HCT116 (cell line): ENCODE data around the gene LRCH3. TPM values are rescaled to one million over a fixed set of nuclear protein-coding genes. Genes with fewer than 3 reads are reported as not detected.

Source experiments
- ATAC-seq: fragments of 200-7000 bp; cut with Tn5 transposase; 2 replicates; pipeline ENCODE4 v1.9.1; 2020; ENCODE audit warnings: mild to moderate bottlenecking, moderate library complexity
- BruUV-seq: library from RNA; stranded (reverse); fragments of 400-500 nt; replicated peaks from 2 replicates; lab custom pipeline; 2021; lab: Mats Ljungman, UMichigan
- CTCF ChIA-PET: fragments of 300-600 bp; sonication (Branson Sonifier 250); formaldehyde crosslinking; loops from one replicate; lab custom pipeline; 2021; ENCODE audit warnings: antibody characterized with exemption; lab: Charles Lee
- POLR2A ChIA-PET: fragments of 300-600, 350-600 bp; sonication (Branson Sonifier 250); formaldehyde crosslinking; loops from one replicate; lab custom pipeline; 2021; ENCODE audit warnings: antibody characterized with exemption; lab: Charles Lee
- RAD21 ChIA-PET, 2 experiments: fragments of 300-600 bp; sonication (Branson Sonifier 250); formaldehyde crosslinking; loops; one replicate each; lab custom pipeline; 2023; ENCODE audit warnings: low total read pairs in 2 of 2; ENCODE audit not compliant: uncharacterized antibody in 2 of 2, unreplicated experiment in 2 of 2, low non-redundant PET in 1 of 2; lab: Charles Lee
- DNase-seq: peaks from one replicate; pipeline ENCODE4 v3.0.0-alpha.2; 2010; ENCODE audit warnings: low read depth, low spot score
- H2AFZ ChIP-seq: fragments of 200-600 bp; shearing (Covaris generic), sonication (generic); 2 replicates; pipeline ENCODE4 v1.6.1; 2017; ENCODE audit warnings: low read depth, mixed run types, mixed read lengths, antibody characterized with exemption, low read length; ENCODE audit not compliant: poor library complexity, severe bottlenecking
- H3K27ac ChIP-seq: 2 replicates; pipeline ENCODE4 v1.5.1; 2012; ENCODE audit warnings: low read depth, low read length
- H3K27me3 ChIP-seq: fragments of 200-600 bp; sonication (generic); 2 replicates; pipeline ENCODE4 v1.6.1; 2016; ENCODE audit warnings: mixed run types, low read length, mixed read lengths; ENCODE audit not compliant: insufficient read depth
- H3K36me3 ChIP-seq, 2 experiments: fragments of 200-500 bp in 1 of 2; fragments of 200-600 bp in 1 of 2; sonication (Bioruptor generic) in 1 of 2; sonication (generic) in 1 of 2; 2 replicates each; pipeline versions ENCODE4 v1.5.1 to v1.6.1; 2014 to 2016; ENCODE audit warnings: low read length in 2 of 2, inconsistent platforms in 1 of 2, mixed read lengths in 1 of 2, mixed run types in 1 of 2; ENCODE audit not compliant: insufficient read depth in 2 of 2, control insufficient read depth in 1 of 2
- H3K4me1 ChIP-seq, 2 experiments: fragments of 200-600 bp in 1 of 2; sonication (generic) in 1 of 2; 2 replicates each; pipeline versions ENCODE4 v1.5.1 to v1.6.1; 2012 to 2017; ENCODE audit warnings: low read length in 2 of 2, inconsistent platforms in 1 of 2, mild to moderate bottlenecking in 1 of 2, mixed read lengths in 1 of 2, mixed run types in 1 of 2, moderate library complexity in 1 of 2; ENCODE audit not compliant: insufficient read depth in 2 of 2, control insufficient read depth in 1 of 2
- H3K4me2 ChIP-seq: fragments of 200-600 bp; sonication (generic); 2 replicates; pipeline ENCODE4 v1.6.1; 2017; ENCODE audit warnings: mixed run types, low read length, mixed read lengths
- H3K4me3 ChIP-seq, 2 experiments: fragments of 200-600 bp in 1 of 2; sonication (generic) in 1 of 2; replicated peaks in 1 of 2; 2 replicates each; pipeline ENCODE4 v1.5.1; 2011 to 2016; ENCODE audit warnings: low read length in 2 of 2, control low read depth in 1 of 2, low read depth in 1 of 2, mild to moderate bottlenecking in 1 of 2, mixed read lengths in 1 of 2, mixed run types in 1 of 2
- H3K79me2 ChIP-seq: fragments of 200-600 bp; sonication (generic); 2 replicates; pipeline ENCODE4 v1.6.1; 2017; ENCODE audit warnings: mild to moderate bottlenecking, mixed run types, low read length, moderate library complexity, mixed read lengths; ENCODE audit not compliant: insufficient read depth
- H3K9ac ChIP-seq: fragments of 200-600 bp; sonication (generic); 2 replicates; pipeline ENCODE4 v1.6.1; 2016; ENCODE audit warnings: low read length, mixed read lengths
- H3K9me2 ChIP-seq: fragments of 200-600 bp; sonication (generic), shearing (Covaris generic); 2 replicates; pipeline ENCODE4 v1.6.1; 2017; ENCODE audit warnings: mixed run types, mild to moderate bottlenecking, moderate library complexity; ENCODE audit not compliant: insufficient read depth
- H3K9me3 ChIP-seq, 2 experiments: fragments of 200-500 bp in 1 of 2; fragments of 200-600 bp in 1 of 2; sonication (Bioruptor generic) in 1 of 2; sonication (generic) in 1 of 2; 2 replicates each; pipeline ENCODE4 v1.6.1; 2014 to 2017; ENCODE audit warnings: low read length in 2 of 2, mixed read lengths in 2 of 2, inconsistent platforms in 1 of 2, low read depth in 1 of 2, mild to moderate bottlenecking in 1 of 2, mixed run types in 1 of 2, moderate library complexity in 1 of 2; ENCODE audit not compliant: control insufficient read depth in 1 of 2, insufficient read depth in 1 of 2
- H4K20me1 ChIP-seq: fragments of 200-600 bp; sonication (generic), shearing (Covaris generic); 2 replicates; pipeline ENCODE4 v1.6.1; 2017; ENCODE audit warnings: mixed run types, mild to moderate bottlenecking, moderate library complexity; ENCODE audit not compliant: insufficient read depth
- CBX3 ChIP-seq: IDR thresholded peaks from 2 replicates; pipeline ENCODE4 v1.6.1; 2012; ENCODE audit warnings: low read depth
- CEBPB ChIP-seq: IDR thresholded peaks from 2 replicates; pipeline ENCODE4 v1.6.1; 2012; ENCODE audit warnings: low read depth
- ELF1 ChIP-seq: IDR thresholded peaks from 2 replicates; pipeline ENCODE4 v1.6.1; 2012; ENCODE audit warnings: low read depth, borderline replicate concordance
- EZH2 ChIP-seq: fragments of 200-600 bp; sonication (generic); IDR thresholded peaks from 2 replicates; pipeline ENCODE4 v1.6.1; 2017; ENCODE audit warnings: antibody characterized with exemption, mixed run types
- EZH2phosphoT487 ChIP-seq: fragments of 200-600 bp; IDR thresholded peaks from 2 replicates; pipeline ENCODE4 v1.6.1; 2018; ENCODE audit warnings: antibody characterized with exemption, borderline replicate concordance
- JUND ChIP-seq: IDR thresholded peaks from 2 replicates; pipeline ENCODE4 v1.6.1; 2012
- POLR2A ChIP-seq: IDR thresholded peaks from 2 replicates; pipeline ENCODE4 v1.7.0; 2011; ENCODE audit warnings: borderline replicate concordance; ENCODE audit not compliant: insufficient read depth, insufficient read length; ENCODE audit errors: extremely low read depth
- RAD21 ChIP-seq: IDR thresholded peaks from 2 replicates; pipeline ENCODE4 v1.6.1; 2012; ENCODE audit warnings: low read depth, mild to moderate bottlenecking
- SIN3A ChIP-seq: IDR thresholded peaks from 2 replicates; pipeline ENCODE4 v1.6.1; 2012; ENCODE audit warnings: low read depth
- SP1 ChIP-seq: IDR thresholded peaks from 2 replicates; pipeline ENCODE4 v1.6.1; 2012; ENCODE audit warnings: low read depth
- TCF7L2 ChIP-seq: IDR thresholded peaks from 2 replicates; pipeline ENCODE4 v1.7.0; 2011; ENCODE audit warnings: borderline replicate concordance, inconsistent platforms; ENCODE audit not compliant: insufficient read depth, insufficient read length; ENCODE audit errors: extremely low read depth
- YY1 ChIP-seq: IDR thresholded peaks from 2 replicates; pipeline ENCODE4 v1.6.1; 2011; ENCODE audit warnings: low read length, low read depth, moderate library complexity, mild to moderate bottlenecking; ENCODE audit not compliant: insufficient replicate concordance; ENCODE audit errors: extremely low read depth
- ZFX ChIP-seq: fragments of 450-650 bp; IDR thresholded peaks from 2 replicates; pipeline ENCODE4 v1.6.1; 2017
- ZNF274 ChIP-seq: fragments of 200-500 bp; sonication (Bioruptor generic); IDR thresholded peaks from 2 replicates; pipeline ENCODE4 v1.6.1; 2014; ENCODE audit warnings: mild to moderate bottlenecking, low read depth, low read length, inconsistent platforms
- intact Hi-C: fragments of 100-400 bp; cut with micrococcal nuclease; formaldehyde crosslinking; loops from 2 replicates; pipeline ENCODE4 v1.10.0; 2022
- total RNA-seq: library from RNA; stranded (reverse); gene quantifications from one replicate; pipeline ENCODE4 v1.2.1, GENCODE V29; 2021; ENCODE audit not compliant: unreplicated experiment
- TF ChIP-seq, protein P1 (sequence below): IDR thresholded peaks from 2 replicates; pipeline ENCODE4 v1.6.1; 2012
- TF ChIP-seq, protein P2 (sequence below): IDR thresholded peaks from 2 replicates; pipeline ENCODE4 v1.6.1; 2012; ENCODE audit warnings: low read depth
- TF ChIP-seq, protein P3 (sequence below): IDR thresholded peaks from 2 replicates; pipeline ENCODE4 v1.6.1; 2012
- TF ChIP-seq, protein P4 (sequence below): IDR thresholded peaks from 2 replicates; pipeline ENCODE4 v1.6.1; 2011; ENCODE audit warnings: mild to moderate bottlenecking, low read length, moderate library complexity; ENCODE audit not compliant: insufficient replicate concordance; ENCODE audit errors: extremely low read depth

LRCH3 gene
- total RNA-seq, 1 experiment from 2014 or later, result 38.1 TPM

DNA sequence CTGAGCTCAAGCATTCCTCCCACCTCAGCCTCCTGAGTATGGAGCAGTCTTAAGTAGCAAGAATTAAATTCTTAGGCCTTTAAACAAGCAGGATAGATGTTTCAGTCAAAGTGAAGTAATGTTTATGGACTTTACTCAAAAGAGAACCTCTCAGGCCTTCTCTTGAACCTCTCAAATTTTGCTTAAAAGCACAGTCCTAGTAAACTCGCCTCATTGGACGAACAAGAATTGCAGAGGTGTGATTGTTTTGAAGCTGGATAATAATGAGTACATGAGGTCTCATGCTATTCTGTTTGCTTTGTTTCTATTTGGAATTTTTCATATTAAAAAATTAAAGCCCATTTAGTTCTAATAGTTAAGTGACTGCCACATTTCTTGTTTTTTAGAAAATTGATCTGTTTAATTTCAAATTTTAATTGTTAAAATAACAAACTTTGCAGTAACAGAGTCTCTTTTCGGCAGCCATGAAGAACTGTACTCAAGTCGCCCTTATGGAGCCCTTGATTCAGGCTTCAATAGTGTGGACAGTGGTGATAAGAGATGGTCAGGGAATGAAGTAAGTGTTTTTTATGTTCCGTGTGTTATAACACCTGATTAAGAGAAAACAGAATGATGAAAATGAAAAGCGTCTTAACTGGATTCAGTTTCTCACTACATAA is 39.4 kb downstream of the LRCH3 start:
- POLR2A ChIA-PET, result no interaction called here
- H3K27ac ChIP-seq, result no peak overlapping the region
- no peak for TF ChIP-seq EZH2
- TF ChIP-seq POLR2A, result no peak
- TF ChIP-seq, protein P1, sequence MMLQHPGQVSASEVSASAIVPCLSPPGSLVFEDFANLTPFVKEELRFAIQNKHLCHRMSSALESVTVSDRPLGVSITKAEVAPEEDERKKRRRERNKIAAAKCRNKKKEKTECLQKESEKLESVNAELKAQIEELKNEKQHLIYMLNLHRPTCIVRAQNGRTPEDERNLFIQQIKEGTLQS, result no peak
- TF ChIP-seq CBX3, result no peak
- TF ChIP-seq, protein P2, sequence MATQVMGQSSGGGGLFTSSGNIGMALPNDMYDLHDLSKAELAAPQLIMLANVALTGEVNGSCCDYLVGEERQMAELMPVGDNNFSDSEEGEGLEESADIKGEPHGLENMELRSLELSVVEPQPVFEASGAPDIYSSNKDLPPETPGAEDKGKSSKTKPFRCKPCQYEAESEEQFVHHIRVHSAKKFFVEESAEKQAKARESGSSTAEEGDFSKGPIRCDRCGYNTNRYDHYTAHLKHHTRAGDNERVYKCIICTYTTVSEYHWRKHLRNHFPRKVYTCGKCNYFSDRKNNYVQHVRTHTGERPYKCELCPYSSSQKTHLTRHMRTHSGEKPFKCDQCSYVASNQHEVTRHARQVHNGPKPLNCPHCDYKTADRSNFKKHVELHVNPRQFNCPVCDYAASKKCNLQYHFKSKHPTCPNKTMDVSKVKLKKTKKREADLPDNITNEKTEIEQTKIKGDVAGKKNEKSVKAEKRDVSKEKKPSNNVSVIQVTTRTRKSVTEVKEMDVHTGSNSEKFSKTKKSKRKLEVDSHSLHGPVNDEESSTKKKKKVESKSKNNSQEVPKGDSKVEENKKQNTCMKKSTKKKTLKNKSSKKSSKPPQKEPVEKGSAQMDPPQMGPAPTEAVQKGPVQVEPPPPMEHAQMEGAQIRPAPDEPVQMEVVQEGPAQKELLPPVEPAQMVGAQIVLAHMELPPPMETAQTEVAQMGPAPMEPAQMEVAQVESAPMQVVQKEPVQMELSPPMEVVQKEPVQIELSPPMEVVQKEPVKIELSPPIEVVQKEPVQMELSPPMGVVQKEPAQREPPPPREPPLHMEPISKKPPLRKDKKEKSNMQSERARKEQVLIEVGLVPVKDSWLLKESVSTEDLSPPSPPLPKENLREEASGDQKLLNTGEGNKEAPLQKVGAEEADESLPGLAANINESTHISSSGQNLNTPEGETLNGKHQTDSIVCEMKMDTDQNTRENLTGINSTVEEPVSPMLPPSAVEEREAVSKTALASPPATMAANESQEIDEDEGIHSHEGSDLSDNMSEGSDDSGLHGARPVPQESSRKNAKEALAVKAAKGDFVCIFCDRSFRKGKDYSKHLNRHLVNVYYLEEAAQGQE, result no peak
- no peak for TF ChIP-seq SP1
- no peak for TF ChIP-seq TCF7L2
- TF ChIP-seq JUND, result no peak
- TF ChIP-seq SIN3A, result no peak
- TF ChIP-seq RAD21, result no peak
- TF ChIP-seq, protein P3, sequence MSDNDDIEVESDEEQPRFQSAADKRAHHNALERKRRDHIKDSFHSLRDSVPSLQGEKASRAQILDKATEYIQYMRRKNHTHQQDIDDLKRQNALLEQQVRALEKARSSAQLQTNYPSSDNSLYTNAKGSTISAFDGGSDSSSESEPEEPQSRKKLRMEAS, result no peak
- no peak for TF ChIP-seq ZFX
- TF ChIP-seq CEBPB, result no peak
- TF ChIP-seq ZNF274, result no peak
- TF ChIP-seq, protein P4, sequence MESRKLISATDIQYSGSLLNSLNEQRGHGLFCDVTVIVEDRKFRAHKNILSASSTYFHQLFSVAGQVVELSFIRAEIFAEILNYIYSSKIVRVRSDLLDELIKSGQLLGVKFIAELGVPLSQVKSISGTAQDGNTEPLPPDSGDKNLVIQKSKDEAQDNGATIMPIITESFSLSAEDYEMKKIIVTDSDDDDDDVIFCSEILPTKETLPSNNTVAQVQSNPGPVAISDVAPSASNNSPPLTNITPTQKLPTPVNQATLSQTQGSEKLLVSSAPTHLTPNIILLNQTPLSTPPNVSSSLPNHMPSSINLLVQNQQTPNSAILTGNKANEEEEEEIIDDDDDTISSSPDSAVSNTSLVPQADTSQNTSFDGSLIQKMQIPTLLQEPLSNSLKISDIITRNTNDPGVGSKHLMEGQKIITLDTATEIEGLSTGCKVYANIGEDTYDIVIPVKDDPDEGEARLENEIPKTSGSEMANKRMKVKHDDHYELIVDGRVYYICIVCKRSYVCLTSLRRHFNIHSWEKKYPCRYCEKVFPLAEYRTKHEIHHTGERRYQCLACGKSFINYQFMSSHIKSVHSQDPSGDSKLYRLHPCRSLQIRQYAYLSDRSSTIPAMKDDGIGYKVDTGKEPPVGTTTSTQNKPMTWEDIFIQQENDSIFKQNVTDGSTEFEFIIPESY, result no peak
- TF ChIP-seq ELF1, result no peak
- no peak for TF ChIP-seq EZH2phosphoT487
- TF ChIP-seq YY1, result no peak
- TF ChIP-seq, all 23 proteins: peak for 0
- Histone ChIP-seq H3K9ac (no peak overlapping the region), H3K4me3 (no peak overlapping the region), H3K9me3 (no peaks in the 10 kb centered on the region), H4K20me1 (no peaks in the 10 kb centered on the region), H3K27me3 (no peaks in the 10 kb centered on the region), H3K36me3 (peaks cover 13 to 16% of the 10 kb centered on the region in 2 experiments; a peak in 3 of 4 replicates), H2AFZ (no peak overlapping the region), H3K9me2 (no peaks in the 10 kb centered on the region), H3K79me2 (no peaks in the 10 kb centered on the region), H3K4me2 (no peak overlapping the region), H3K4me1 (no peaks in the 10 kb centered on the region)
- intact Hi-C loops, result no loop called here
- DNase-seq (no peak), ATAC-seq (no peak)
- CTCF ChIA-PET, result no interaction called here
- no TSS peak for BruUV-seq
- RAD21 ChIA-PET, result no interaction called here
